ENCODE data around the gene DISC1. TPM values are rescaled to one million over a fixed set of nuclear protein-coding genes. Genes with fewer than 3 reads are reported as not detected.

Gene DISC1
- 0.10 to 0.24 TPM (median 0.19 TPM) in 5 replicates for total RNA-seq (2022; extraction: Qiagen RNA extraction)

DNA sequence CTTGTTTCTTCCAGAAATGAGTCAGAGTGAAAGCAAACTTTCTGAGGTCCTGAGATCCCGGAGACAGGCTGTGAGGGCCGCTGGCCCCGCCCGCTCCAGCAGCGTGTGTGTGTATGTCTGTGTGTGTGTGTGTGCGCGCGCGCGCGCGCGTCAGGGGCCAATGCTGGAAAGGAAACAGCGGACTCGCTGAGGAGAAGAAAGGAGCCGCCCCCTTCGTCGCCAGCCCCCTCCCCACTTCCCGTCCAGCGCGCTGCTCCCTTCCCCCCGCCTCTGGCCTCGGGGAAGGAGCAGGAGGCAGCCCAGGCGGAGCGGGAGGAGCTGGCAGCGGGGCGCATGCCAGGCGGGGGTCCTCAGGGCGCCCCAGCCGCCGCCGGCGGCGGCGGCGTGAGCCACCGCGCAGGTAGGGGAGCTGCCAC lies at the start of gene DISC1:
TSS of gene DISC1 (plus strand) at position 256 of the 416 bp plus-strand sequence. CDS start at position 334, 78 bp downstream.

Other genes with a start within 250 kb of the DISC1 start
- 50.5 to 63.1 TPM (median 57.9 TPM) in 5 replicates for gene EGLN1, start 204.5 kb upstream of the DISC1 start, total RNA-seq (2022; extraction: Qiagen RNA extraction)
- gene TSNAX, start 98.1 kb upstream of the DISC1 start, total RNA-seq (2022; extraction: Qiagen RNA extraction) = 29.8 to 44.1 TPM (median 38.9 TPM) in 5 replicates

Measured in A549 treated with Mapracorat at 1 μM for 4 hours (cell line).